Heart left ventricle (tissue), 16 donors: ENCODE data around the gene GALNT13. TPM values are rescaled to one million over a fixed set of nuclear protein-coding genes. Genes with fewer than 3 reads are reported as not detected.

ENCODE experiments used
- ATAC-seq, 4 donors: fragments of 200-7000 bp; cut with Tn5 transposase; one replicate each; pipeline ENCODE4 v1.9.1; 2020 to 2022; ENCODE audit warnings: moderate library complexity in 4 of 4, mild to moderate bottlenecking in 3 of 4, moderate number of reproducible peaks in 1 of 4
- DNase-seq, 5 donors: peaks; one replicate each; pipeline ENCODE4 v3.0.0-alpha.2; 2020
- H3K27ac ChIP-seq, 12 donors: fragments of 200-600 bp; sonication (generic) in 4 of 12; one replicate each; pipeline versions ENCODE4 v1.5.0 to v1.8.0; 2016 to 2022; ENCODE audit warnings: mild to moderate bottlenecking in 2 of 12
- H3K27me3 ChIP-seq, 9 donors: fragments of 200-600 bp; sonication (generic) in 2 of 9; one replicate each; pipeline versions ENCODE4 v1.5.1 to v1.8.0; 2016 to 2022; ENCODE audit warnings: mild to moderate bottlenecking in 3 of 9
- H3K36me3 ChIP-seq, 9 donors: fragments of 200-600 bp; sonication (generic) in 2 of 9; one replicate each; pipeline versions ENCODE4 v1.5.0 to v1.8.0; 2018 to 2022; ENCODE audit warnings: mild to moderate bottlenecking in 2 of 9
- H3K4me1 ChIP-seq, 12 donors: fragments of 200-600 bp; sonication (generic) in 4 of 12; one replicate each; pipeline versions ENCODE4 v1.5.0 to v1.8.0; 2016 to 2022; ENCODE audit warnings: mild to moderate bottlenecking in 3 of 12
- H3K4me3 ChIP-seq, 12 donors: fragments of 200-600 bp; sonication (generic) in 4 of 12; one replicate each; pipeline versions ENCODE4 v1.5.0 to v1.8.0; 2017 to 2022; ENCODE audit warnings: mild to moderate bottlenecking in 9 of 12, moderate library complexity in 4 of 12
- H3K9me3 ChIP-seq, 12 donors: fragments of 200-600 bp; sonication (generic) in 4 of 12; one replicate each; pipeline versions ENCODE4 v1.5.0 to v1.8.0; 2016 to 2022; ENCODE audit warnings: mild to moderate bottlenecking in 1 of 12
- CTCF ChIP-seq, 12 donors: fragments of 200-600 bp; sonication (generic) in 4 of 12; IDR thresholded peaks; one replicate each; pipeline versions ENCODE4 v1.5.0 to v1.8.0; 2018 to 2022; ENCODE audit warnings: antibody characterized with exemption in 12 of 12, mild to moderate bottlenecking in 5 of 12
- POLR2A ChIP-seq, 2 donors: fragments of 450-650 bp; IDR thresholded peaks; one replicate each; pipeline ENCODE4 v1.6.1; 2017; ENCODE audit warnings: antibody characterized with exemption in 2 of 2, mild to moderate bottlenecking in 2 of 2, moderate library complexity in 2 of 2
- WGBS, 4 donors: extraction: QIAGEN DNeasy Blood & Tissue Kit in 2 of 4; methylation state at CpG; one replicate each; pipeline versions ENCODE4 v1.1.5 to v1.1.7; 2013 to 2018; 5-methylcytosine and 5-hydroxymethylcytosine counted together
- intact Hi-C, 10 donors: fragments of 100-400 bp; cut with DNase I; formaldehyde crosslinking; loops; one replicate each; pipeline versions ENCODE4 v1.11.1 to v1.14.2; 2022
- polyA plus RNA-seq, 2 donors: library from polyadenylated mRNA; stranded (reverse); fragments of 200-250 nt; gene quantifications; one replicate each; pipeline ENCODE4 v1.2.3, GENCODE V29; 2013
- total RNA-seq, 9 donors: library from RNA; depleted of rRNA in 2 of 9; stranded (reverse); fragments of >200 nt in 2 of 9; fragmentation: NEBNext Ultra II Directional in 3 of 9; extraction: Animal tissue kit (Norgen Biotek cat#: 25700) in 3 of 9; gene quantifications; one replicate each; pipeline versions ENCODE4 v1.1.0 to v1.2.4, GENCODE V29; 2016 to 2023
- donor health status: ischemic (EF 13 %, LVEDD 7.1; RV severe dilation, severe dysfunction).
- donor health status: healthy with polysubstance abuse.
- donor health status: DM: no; HTN: yes; CAD: no.
- donor health status: DM: no; HTN: no; CAD: no.
- donor health status: ischemic (EF 25% LVEDD 6.9; RV normal size, moderate dysfunction).
- donor health status: ischemic (EF 25% LVEDD 5.7; RV mildly dilated, moderate dysfunction).
- donor health status: healthy.
- donor health status: DM: yes; HTN: yes; CAD: no.
- donor health status: ischemic (EF 35%, LVEDD 5.7; RV mildly dilated, moderate dysfunction).
- donor health status: nonischemic (EF 11% LVEDD 7.7; RV severe dilation, severe dysfunction).
- donor health status: DM: yes; HTN: yes; CAD: no.
- donor health status: PGD.
- donor health status: ischemic (EF 29% LVEDD 5.4; RV normal size, mild dysfunction).
- donor health status: nonischemic (EF 23%, LVEDD 6.1; RV moderate dilation, normal function).

Gene GALNT13
- total and polyA plus RNA-seq, 11 donors: 0.11 to 1.5 (median 0.22) TPM; not detected in 3

GRCh38 chr2:154228566-154229280 is 357.0 kb downstream of the GALNT13 start:
- 45 to 67% (median 60%) methylated on average over 3 of the region's 3 CpGs for WGBS, 4 donors
- intact Hi-C loops: no loop called here
- DNase-seq (no peak), ATAC-seq (no peak)
- Histone ChIP-seq H3K4me1 (no peaks in the 10 kb centered on the region), H3K27ac (no peak overlapping the region), H3K4me3 (no peak overlapping the region), H3K36me3 (no peaks in the 10 kb centered on the region), H3K27me3 (no peaks in the 10 kb centered on the region), H3K9me3 (no peaks in the 10 kb centered on the region)
- TF ChIP-seq POLR2A (IDR thresholded peaks at IDR 0.05) (no peak), CTCF (IDR thresholded peaks at IDR 0.05) (no peak)

- ATAC-seq: no peak
- H3K4me3 ChIP-seq: no peak overlapping the region
- DNase-seq: no peak
Measured at GRCh38 chr2:154229966-154230365, 358.2 kb downstream of the GALNT13 start.

DNA sequence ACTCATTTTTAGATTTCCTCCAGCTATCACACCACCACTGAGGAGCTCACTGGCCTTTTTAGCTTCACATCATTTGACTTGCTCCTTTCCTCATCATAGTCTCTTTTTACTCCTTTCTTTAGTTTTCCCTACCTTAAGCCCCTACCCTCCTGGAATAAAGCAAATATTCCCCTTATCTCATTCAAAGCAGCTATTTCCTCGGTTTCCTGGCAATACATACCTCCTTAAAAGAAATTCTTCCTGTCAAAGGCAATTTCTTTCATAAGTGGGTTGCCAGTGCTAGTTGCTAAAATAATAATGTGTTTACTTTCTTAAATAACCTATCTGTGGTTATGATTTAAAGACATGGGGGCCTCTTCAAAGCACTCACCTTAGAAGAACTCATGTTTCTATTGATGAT is 359.3 kb downstream of the GALNT13 start:
- Histone ChIP-seq H3K27ac (no peak overlapping the region), H3K4me3 (no peak overlapping the region), H3K27me3 (no peaks in the 10 kb centered on the region), H3K4me1 (no peaks in the 10 kb centered on the region), H3K36me3 (no peaks in the 10 kb centered on the region), H3K9me3 (no peaks in the 10 kb centered on the region)
- WGBS, 4 donors: 26 to 35% (median 33%) methylated on average over 1 of the region's 1 CpG
- no peak for TF ChIP-seq CTCF (IDR thresholded peaks at IDR 0.05)
- no peak for TF ChIP-seq POLR2A (IDR thresholded peaks at IDR 0.05)
- ATAC-seq: no peak
- intact Hi-C loops: no loop called here
- no peak for DNase-seq

More at GRCh38 chr2:154229966-154230365, 358.2 kb downstream of the GALNT13 start:
- H3K4me1 ChIP-seq: no peaks in the 10 kb centered on the region
- H3K9me3 ChIP-seq: no peaks in the 10 kb centered on the region
- H3K27ac ChIP-seq: no peak overlapping the region
- TF ChIP-seq POLR2A (IDR thresholded peaks at IDR 0.05) (no peak), CTCF (IDR thresholded peaks at IDR 0.05) (no peak)
- no peaks in the 10 kb centered on the region for H3K27me3 ChIP-seq
- H3K36me3 ChIP-seq: no peaks in the 10 kb centered on the region
- intact Hi-C loops: no loop called here

GRCh38 chr2:154233231-154233630 is 361.5 kb downstream of the GALNT13 start:
- ATAC-seq (no peak), DNase-seq (no peak)
- 65 to 75% (median 68%) methylated on average over 2 of the region's 2 CpGs for WGBS, 4 donors
- no peaks in the 10 kb centered on the region for H3K4me1 ChIP-seq
- intact Hi-C loops: no loop called here
- H3K27ac ChIP-seq: no peak overlapping the region
- no peaks in the 10 kb centered on the region for H3K36me3 ChIP-seq
- H3K27me3 ChIP-seq: no peaks in the 10 kb centered on the region
- TF ChIP-seq POLR2A (IDR thresholded peaks at IDR 0.05): no peak
- TF ChIP-seq CTCF (IDR thresholded peaks at IDR 0.05): no peak
- H3K9me3 ChIP-seq: no peaks in the 10 kb centered on the region
- no peak overlapping the region for H3K4me3 ChIP-seq
